WTC11 (cell line): ENCODE results near the gene PRR23E.

Experiments used
- FOXK1 ChIP-seq: sonication (generic); formaldehyde crosslinking; IDR thresholded peaks from 2 replicates; pipeline ENCODE4 v1.8.0; 2022; ENCODE audit warnings: mild to moderate bottlenecking, moderate library complexity, missing genetic modification reagents
- NFE2L1 ChIP-seq: sonication (generic); formaldehyde crosslinking; IDR thresholded peaks from 2 replicates; pipeline ENCODE4 v1.8.1; 2023; ENCODE audit warnings: missing genetic modification reagents
- USF2 ChIP-seq: sonication (generic); formaldehyde crosslinking; IDR thresholded peaks from 2 replicates; pipeline ENCODE4 v1.8.1; 2023; ENCODE audit warnings: mild to moderate bottlenecking, missing genetic modification reagents, moderate library complexity
- TF ChIP-seq, protein P1 (sequence below): fragments of 200-600 bp; IDR thresholded peaks from 2 replicates; pipeline ENCODE4 v1.8.0; 2022; ENCODE audit warnings: antibody characterized with exemption

DNA sequence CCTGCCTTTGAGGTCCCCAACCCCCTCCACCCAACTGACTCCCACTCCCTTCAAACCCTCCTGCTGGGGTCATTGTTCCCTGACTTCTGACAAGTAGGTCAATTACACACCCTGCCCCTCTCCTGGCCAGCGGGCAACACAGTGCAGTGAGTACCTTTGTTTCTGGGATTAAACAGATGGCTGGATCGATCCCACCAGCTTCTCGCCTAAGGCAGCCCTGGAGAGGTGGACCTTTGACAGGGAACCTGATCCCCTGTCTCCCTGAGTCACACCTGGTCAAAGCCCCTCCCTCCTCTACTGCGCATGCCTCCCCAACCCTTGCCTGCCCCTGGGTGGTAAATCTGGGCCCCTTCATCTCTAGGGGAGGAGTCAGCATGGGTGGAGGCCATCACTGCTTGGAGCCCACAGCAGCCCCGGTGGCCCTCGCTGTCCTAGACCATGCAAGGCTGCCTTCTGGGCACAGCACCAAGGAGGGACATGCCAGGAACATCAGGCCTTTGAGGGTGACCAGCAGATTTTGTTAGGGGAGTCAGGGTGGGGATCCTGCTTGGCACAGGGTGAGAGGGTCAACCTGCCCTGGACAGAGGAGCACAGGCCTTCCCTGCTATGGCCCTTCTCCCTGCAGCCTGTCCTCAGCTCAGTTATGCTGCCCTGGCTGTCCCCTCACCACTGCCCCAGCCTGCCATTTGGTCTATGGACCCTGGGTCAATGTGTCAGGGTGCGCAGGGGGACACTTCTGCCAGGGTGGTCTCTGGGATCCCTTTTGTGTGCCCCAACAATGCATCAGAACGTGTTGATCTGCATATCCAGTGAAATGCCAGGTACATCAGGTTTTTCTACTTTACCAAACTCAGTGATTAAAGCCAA lies 9.8 kb upstream of the PRR23E start:
- TF ChIP-seq USF2, result no peak
- no peak for TF ChIP-seq NFE2L1 (CRISPR knock-in tag)
- no peak for TF ChIP-seq FOXK1 (CRISPR knock-in tag)
- TF ChIP-seq, protein P1, sequence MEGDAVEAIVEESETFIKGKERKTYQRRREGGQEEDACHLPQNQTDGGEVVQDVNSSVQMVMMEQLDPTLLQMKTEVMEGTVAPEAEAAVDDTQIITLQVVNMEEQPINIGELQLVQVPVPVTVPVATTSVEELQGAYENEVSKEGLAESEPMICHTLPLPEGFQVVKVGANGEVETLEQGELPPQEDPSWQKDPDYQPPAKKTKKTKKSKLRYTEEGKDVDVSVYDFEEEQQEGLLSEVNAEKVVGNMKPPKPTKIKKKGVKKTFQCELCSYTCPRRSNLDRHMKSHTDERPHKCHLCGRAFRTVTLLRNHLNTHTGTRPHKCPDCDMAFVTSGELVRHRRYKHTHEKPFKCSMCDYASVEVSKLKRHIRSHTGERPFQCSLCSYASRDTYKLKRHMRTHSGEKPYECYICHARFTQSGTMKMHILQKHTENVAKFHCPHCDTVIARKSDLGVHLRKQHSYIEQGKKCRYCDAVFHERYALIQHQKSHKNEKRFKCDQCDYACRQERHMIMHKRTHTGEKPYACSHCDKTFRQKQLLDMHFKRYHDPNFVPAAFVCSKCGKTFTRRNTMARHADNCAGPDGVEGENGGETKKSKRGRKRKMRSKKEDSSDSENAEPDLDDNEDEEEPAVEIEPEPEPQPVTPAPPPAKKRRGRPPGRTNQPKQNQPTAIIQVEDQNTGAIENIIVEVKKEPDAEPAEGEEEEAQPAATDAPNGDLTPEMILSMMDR, result no peak
